Activated effector memory CD4-positive, alpha-beta T cell treated with anti-CD3 and anti-CD28 coated beads, Interleukin-2, amount 50 U/mL, for 16 hours (primary cell): Measurements from ENCODE around the gene OR51F2.
"Not testable (repeated sequence)": the region's sequence is repeated elsewhere in the genome, so short reads cannot be mapped to it uniquely, and the experiment has no call there.

Experiments
- DNase-seq: peaks from one replicate; pipeline ENCODE4 v3.0.0-alpha.2; 2020

OR51F2 gene, protein sequence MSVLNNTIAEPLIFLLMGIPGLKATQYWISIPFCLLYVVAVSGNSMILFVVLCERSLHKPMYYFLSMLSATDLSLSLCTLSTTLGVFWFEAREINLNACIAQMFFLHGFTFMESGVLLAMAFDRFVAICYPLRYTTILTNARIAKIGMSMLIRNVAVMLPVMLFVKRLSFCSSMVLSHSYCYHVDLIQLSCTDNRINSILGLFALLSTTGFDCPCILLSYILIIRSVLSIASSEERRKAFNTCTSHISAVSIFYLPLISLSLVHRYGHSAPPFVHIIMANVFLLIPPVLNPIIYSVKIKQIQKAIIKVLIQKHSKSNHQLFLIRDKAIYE

DNA sequence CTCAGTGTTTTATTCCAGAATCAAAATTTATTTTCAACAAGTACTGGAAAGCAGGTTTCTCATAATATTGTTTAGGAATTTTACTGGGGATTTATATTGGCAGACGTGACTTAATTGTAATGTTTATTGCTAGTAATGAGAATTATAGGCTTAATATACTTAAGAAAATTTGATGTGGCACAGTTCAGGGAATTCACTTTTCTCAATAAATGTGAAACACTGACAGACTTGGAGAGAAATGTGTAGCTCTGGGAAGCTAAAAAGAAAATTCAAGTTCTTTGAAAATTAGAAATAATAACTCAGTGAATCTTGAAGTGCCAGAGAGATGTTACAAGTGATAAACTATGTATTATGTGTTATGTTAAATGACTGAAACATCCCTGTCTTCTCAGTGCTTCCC is at the start of gene OR51F2:
Gene OR51F2 (plus strand): TSS at position 301 of the 400 bp plus-strand sequence. CDS start 101 bp downstream, outside the sequence.
- no peak for DNase-seq

DNA sequence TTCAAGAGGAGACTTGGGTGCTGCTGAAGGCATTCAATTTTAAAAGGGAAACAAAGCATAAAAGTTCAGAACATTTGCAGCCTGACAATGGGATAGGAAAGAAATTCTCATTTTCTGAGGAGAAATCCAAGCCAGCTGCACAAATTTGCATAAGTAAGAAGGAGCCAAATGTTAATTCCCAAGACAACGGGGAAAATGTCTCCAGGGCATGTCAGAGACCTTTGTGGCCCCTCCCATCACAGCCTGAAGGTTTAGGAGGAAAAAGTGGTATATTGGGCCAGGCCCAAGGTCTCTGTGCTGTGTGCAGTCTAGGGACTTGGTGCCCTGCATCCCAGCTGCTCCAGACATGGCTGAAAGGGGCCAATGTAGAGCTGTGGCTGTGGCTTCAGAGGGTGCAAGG is 38.7 kb upstream of the OR51F2 start:
- no peak for DNase-seq

- no peak for DNase-seq
These were observed 23.9 kb upstream of the OR51F2 start for GRCh38 chr11:4797206-4797605.

- DNase-seq: no peak
These were observed 22.5 kb upstream of the OR51F2 start for GRCh38 chr11:4798427-4799183.

- not testable (repeated sequence) for DNase-seq
These were observed 19.8 kb upstream of the OR51F2 start for GRCh38 chr11:4801316-4801715.

GRCh38 chr11:4804280-4804679 is 16.8 kb upstream of the OR51F2 start, which contains the start of gene OR52R1:
OR52R1 (minus strand) TSS chr11:4804380; CDS start chr11:4804380, 0 bp downstream.
- DNase-seq: no peak

GRCh38 chr11:4808476-4808875 is 12.6 kb upstream of the OR51F2 start:
- DNase-seq: no peak

- DNase-seq: no peak
These were observed 11.9 kb upstream of the OR51F2 start for GRCh38 chr11:4809246-4809645.

- no peak for DNase-seq
These were observed 4.0 kb downstream of the OR51F2 start for GRCh38 chr11:4825132-4825531.

DNA sequence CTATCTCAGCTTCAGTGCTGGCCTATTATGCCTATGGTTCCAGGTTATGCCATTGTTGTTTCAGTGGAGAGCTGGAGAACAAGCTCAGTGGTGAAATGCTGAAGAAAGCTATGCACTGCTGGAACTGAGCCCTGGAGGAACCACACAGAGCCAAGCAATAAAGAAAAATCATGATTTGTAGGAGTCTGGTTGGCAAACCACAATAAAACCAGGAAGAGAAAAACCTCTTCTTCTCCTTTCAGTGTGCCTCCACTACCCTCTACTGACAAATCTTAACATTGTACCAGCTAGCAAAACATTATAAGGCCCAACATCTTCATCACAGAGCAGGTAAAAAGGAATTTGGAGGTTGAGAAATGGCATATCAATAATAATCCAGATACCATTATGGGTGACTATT is 5.3 kb downstream of the OR51F2 start:
- DNase-seq: no peak

DNA sequence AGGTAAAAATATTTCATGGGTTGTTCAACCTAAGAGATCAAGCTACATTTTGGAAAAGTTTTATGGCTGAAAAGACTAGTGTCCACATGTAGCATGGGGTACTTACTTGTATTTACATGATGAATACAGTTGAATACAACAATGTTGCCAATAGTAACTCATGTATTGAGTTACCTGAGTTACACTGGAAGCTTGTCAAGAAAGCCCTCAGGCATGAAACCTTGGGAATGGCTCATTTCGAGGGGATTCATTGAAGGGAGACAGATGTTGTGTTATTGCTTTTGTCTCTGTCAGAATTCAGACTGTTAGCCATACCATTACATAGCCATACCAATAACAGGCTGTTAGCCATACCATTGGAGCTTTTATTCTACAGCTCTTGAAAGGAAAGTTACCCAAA is 9.2 kb downstream of the OR51F2 start:
- DNase-seq: no peak

DNA sequence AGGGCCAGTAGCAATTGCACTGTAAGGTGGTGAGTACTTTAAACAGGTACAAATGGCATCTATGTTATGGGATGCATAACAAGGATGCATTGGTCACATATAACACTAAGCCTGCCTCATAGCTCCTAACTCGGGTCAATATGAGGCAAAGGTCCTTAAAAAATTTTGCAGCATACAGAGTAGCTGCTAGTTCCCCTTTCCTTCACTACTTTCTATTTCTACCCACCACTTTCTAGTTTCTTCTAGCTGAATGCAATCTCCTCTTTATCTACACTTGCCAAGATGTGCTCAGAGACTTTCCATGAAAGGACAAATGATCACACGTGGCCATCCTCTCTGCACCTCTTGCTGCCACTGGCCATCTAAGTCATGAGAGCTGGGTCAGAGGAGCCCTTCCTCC is 9.8 kb downstream of the OR51F2 start:
- DNase-seq: no peak

DNA sequence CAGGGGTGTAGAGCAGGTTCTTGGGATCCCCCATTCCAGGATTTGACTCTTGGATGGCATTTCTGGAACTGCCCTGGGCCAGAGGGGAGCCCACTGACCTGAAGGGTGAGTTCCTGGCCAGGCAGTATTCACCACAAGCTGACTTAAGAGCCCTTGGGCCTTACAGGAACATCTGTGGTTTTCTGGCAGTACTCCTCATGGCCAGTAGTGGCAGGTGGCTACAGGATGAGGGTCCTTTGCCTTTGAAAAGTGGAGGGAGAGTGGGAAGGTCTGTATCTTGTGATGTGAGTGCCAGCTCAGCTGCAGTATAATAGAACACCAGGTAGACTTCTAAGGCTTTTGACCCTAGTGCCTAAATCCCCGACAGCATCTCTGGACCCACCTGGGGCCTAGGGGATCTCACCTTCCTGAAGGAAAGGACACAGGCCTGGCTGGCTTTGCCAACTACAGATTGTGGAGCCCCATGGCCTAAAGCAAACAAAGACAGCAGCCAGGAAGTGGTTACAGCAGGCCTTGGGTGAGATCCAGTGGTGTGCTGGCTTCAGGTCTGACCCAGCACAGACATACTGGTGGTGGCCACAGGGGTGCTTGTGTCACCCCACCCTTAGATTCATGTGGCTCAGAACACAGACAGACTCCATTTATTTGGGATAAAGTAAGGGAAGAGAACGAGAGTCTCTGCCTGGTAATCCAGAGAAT is 18.9 kb downstream of the OR51F2 start:
- no peak for DNase-seq

DNA sequence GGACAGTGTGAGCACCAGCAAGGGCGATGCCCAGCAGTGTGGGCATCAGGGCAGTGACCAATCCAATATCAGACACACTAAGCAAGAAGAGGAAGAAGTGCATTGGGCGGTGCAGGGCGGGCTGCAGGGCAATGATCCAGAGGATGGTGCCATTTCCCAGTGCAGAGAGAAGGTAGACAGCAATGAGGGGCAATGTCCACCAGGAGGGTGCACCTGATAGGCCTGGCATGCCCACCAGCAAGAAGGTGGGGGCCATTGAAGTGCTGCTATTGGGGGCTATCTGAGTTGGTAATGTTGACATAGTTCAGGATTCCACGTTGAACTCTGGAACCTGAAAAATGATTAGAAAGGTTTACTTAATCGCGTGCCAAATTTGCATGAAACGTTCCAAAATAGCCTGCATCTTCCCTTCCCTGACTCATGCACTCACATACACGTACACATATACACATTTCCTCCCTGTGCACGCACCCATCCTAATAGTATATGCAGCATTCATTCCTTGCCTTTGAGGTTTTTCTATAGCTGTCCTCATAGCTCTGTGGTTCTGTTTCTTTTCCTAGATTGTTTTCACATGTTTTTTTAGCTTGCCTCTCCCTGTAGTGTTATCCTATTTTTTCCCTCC is 27.9 kb downstream of the OR51F2 start, which contains the start of gene OR51S1:
Gene OR51S1 (minus strand): TSS at position 301 of the 625 bp plus-strand sequence. CDS start 0 bp downstream, at position 301.
- DNase-seq: no peak

- DNase-seq: no peak
These were observed 29.9 kb downstream of the OR51F2 start for GRCh38 chr11:4851033-4851432.

DNA sequence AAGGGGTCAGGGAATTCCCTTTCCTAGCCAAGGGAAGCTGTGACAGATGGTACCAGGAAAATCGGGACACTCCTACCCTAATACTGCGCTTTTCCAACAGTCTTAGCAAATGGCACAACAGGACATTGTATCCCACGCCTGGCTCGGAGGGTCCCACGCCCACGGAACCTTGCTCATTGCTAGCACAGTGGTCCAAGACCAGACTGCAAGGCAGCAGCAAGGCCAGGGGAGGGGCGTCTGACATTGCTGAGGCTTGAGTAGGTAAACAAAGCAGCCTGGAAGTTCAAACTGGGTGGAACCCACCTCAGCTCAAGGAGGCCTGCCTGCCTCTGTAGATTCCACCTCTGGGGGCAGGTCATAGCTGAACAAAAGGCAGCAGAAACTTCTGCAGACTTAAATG is 33.2 kb downstream of the OR51F2 start:
- not testable (repeated sequence) for DNase-seq

- no peak for DNase-seq
These were observed 41.5 kb downstream of the OR51F2 start for GRCh38 chr11:4862447-4863236.

GRCh38 chr11:4863876-4864275 is 42.8 kb downstream of the OR51F2 start:
- no peak for DNase-seq

DNA sequence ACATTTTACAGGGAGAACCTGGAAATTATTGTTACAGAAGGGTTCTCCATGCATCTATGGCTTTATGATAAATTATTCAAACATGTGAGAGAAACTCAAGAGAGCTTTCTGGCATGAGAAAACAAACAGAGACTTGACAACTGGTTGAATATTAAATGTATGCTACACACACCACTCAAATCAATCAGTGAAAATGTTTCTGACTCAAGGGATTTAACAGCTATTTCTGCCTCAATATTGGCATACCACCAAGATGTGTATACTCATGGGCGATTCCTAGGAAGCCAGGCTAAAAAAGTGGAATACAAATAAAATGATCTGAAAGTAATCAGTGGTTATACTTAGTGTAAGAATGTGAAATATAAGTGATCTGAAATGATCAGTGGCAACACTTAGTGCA is 44.7 kb downstream of the OR51F2 start:
- no peak for DNase-seq
